WTC11 (cell line): ENCODE measurements around the gene BLOC1S3.

Experiments used
- JUN ChIP-seq: sonication (generic); formaldehyde crosslinking; IDR thresholded peaks from 2 replicates; pipeline ENCODE4 v1.8.0; 2023; ENCODE audit warnings: mild to moderate bottlenecking, missing genetic modification reagents
- NR1H2 ChIP-seq: sonication (generic); formaldehyde crosslinking; IDR thresholded peaks from 2 replicates; pipeline ENCODE4 v1.9.0; 2021; ENCODE audit warnings: mild to moderate bottlenecking, moderate library complexity, missing genetic modification reagents
- TF ChIP-seq, protein P1 (sequence below): sonication (generic); formaldehyde crosslinking; IDR thresholded peaks from 2 replicates; pipeline ENCODE4 v1.8.0; 2022; ENCODE audit warnings: mild to moderate bottlenecking, missing genetic modification reagents
- TF ChIP-seq, protein P2 (sequence below): fragments of 200-600 bp; IDR thresholded peaks from 2 replicates; pipeline ENCODE4 v1.8.0; 2022; ENCODE audit warnings: antibody characterized with exemption

DNA sequence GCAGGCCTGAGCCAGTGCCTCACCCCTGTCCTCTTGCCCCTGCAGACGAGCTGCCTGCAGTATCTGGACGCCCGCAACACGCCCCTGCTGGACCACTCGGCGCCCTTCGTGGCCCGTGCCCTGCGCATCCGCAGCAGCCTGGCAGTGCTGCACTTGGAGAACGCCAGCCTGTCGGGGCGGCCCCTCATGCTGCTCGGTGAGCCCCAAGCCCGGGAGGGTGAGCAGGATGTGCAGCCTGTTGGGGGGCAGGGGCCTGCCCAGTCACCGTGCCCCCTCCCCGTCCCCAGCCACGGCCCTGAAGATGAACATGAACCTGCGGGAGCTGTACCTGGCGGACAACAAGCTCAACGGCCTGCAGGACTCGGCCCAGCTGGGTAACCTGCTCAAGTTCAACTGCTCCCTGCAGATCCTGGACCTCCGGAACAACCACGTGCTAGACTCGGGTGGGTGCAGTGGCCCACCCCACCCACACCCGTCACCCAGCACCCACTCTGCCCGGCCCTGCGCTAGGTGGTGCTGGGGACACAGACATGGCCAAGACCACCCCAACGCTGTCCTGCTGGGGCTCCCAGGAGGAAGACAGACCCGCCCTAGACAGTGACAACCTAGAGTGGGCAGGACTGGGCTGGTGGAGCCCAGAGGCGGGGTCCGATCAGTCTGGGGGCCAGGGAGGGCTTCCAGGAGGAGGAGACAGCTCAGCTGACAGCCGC, 36.4 kb upstream of the BLOC1S3 start:
- TF ChIP-seq JUN (no peak), NR1H2 (no peak)
- TF ChIP-seq, protein P1, sequence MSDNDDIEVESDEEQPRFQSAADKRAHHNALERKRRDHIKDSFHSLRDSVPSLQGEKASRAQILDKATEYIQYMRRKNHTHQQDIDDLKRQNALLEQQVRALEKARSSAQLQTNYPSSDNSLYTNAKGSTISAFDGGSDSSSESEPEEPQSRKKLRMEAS, result no peak
- TF ChIP-seq, protein P2, sequence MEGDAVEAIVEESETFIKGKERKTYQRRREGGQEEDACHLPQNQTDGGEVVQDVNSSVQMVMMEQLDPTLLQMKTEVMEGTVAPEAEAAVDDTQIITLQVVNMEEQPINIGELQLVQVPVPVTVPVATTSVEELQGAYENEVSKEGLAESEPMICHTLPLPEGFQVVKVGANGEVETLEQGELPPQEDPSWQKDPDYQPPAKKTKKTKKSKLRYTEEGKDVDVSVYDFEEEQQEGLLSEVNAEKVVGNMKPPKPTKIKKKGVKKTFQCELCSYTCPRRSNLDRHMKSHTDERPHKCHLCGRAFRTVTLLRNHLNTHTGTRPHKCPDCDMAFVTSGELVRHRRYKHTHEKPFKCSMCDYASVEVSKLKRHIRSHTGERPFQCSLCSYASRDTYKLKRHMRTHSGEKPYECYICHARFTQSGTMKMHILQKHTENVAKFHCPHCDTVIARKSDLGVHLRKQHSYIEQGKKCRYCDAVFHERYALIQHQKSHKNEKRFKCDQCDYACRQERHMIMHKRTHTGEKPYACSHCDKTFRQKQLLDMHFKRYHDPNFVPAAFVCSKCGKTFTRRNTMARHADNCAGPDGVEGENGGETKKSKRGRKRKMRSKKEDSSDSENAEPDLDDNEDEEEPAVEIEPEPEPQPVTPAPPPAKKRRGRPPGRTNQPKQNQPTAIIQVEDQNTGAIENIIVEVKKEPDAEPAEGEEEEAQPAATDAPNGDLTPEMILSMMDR, result no peak
